ENCODE measurements around the gene ADAP1.

- TF ChIP-seq CTCF (IDR thresholded peaks at IDR 0.05) = no peak
- TF ChIP-seq POLR2AphosphoS5 (IDR thresholded peaks at IDR 0.05) = no peak
- no peak for TF ChIP-seq EP300 (IDR thresholded peaks at IDR 0.05)
- no peak for TF ChIP-seq POLR2A (IDR thresholded peaks at IDR 0.05)
Observed at GRCh38 chr7:910931-911431, 43.5 kb downstream of the ADAP1 start.
